ENCODE measurements around the gene PIGK. TPM values are rescaled to one million over a fixed set of nuclear protein-coding genes. Genes with fewer than 3 reads are reported as not detected.

Gene PIGK
- total and polyA plus RNA-seq, 2 donors (not counting 3 experiments of a cell fraction or from before 2014, with no cell fraction given) = 12.3 to 32.3 TPM

DNA sequence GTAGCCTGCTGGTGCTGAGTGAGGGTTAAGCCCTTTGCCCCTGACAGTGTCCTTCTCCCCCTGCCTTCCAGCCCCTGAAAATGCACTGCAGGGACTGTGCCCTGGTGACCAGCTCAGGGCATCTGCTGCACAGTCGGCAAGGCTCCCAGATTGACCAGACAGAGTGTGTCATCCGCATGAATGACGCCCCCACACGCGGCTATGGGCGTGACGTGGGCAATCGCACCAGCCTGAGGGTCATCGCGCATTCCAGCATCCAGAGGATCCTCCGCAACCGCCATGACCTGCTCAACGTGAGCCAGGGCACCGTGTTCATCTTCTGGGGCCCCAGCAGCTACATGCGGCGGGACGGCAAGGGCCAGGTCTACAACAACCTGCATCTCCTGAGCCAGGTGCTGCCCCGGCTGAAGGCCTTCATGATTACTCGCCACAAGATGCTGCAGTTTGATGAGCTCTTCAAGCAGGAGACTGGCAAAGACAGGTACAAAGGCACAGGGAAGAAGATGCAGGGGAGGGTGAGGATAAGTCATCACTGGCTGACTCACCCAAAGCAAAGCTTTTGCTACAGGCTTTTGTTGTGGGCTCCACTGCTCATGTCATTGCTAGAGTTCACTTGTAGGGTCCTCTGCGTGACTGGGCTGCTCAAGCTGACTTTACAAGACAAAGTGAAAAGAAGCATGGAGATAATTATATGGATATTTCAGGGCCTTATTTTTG lies 174.9 kb downstream of the PIGK start:
- H3K27me3 ChIP-seq (ENCODE audit: control insufficient read depth in 2 of 2, insufficient read depth in 2 of 2, low read length in 2 of 2) = no peaks in the 10 kb centered on the region
- no peak for TF ChIP-seq MYC (IDR thresholded peaks at IDR 0.05; ENCODE audit: low read depth, low read length)
- TF ChIP-seq, protein P1, sequence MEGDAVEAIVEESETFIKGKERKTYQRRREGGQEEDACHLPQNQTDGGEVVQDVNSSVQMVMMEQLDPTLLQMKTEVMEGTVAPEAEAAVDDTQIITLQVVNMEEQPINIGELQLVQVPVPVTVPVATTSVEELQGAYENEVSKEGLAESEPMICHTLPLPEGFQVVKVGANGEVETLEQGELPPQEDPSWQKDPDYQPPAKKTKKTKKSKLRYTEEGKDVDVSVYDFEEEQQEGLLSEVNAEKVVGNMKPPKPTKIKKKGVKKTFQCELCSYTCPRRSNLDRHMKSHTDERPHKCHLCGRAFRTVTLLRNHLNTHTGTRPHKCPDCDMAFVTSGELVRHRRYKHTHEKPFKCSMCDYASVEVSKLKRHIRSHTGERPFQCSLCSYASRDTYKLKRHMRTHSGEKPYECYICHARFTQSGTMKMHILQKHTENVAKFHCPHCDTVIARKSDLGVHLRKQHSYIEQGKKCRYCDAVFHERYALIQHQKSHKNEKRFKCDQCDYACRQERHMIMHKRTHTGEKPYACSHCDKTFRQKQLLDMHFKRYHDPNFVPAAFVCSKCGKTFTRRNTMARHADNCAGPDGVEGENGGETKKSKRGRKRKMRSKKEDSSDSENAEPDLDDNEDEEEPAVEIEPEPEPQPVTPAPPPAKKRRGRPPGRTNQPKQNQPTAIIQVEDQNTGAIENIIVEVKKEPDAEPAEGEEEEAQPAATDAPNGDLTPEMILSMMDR (IDR thresholded peaks at IDR 0.05; ENCODE audit: extremely low read depth in 1 of 2, insufficient read depth in 1 of 2, low read depth in 1 of 2, low read length in 2 of 2) = no peak
- TF ChIP-seq POLR2AphosphoS5 (IDR thresholded peaks at IDR 0.05; ENCODE audit: insufficient read depth, low read depth, low read length) = no peak
- no peak for TF ChIP-seq FOS (IDR thresholded peaks at IDR 0.05; ENCODE audit: borderline replicate concordance, insufficient read depth, low read length)
- no peak for TF ChIP-seq GATA2 (IDR thresholded peaks at IDR 0.05; ENCODE audit: insufficient read depth, insufficient read length, low read depth, low read length)
- no peak for TF ChIP-seq JUN (IDR thresholded peaks at IDR 0.05; ENCODE audit: borderline replicate concordance, insufficient read depth, insufficient read length, low read depth)
- TF ChIP-seq, protein P2, sequence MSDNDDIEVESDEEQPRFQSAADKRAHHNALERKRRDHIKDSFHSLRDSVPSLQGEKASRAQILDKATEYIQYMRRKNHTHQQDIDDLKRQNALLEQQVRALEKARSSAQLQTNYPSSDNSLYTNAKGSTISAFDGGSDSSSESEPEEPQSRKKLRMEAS (IDR thresholded peaks at IDR 0.05; ENCODE audit: insufficient read depth, insufficient read length) = no peak
- no peak for TF ChIP-seq EZH2 (IDR thresholded peaks at IDR 0.05; ENCODE audit: borderline replicate concordance, low read depth, low read length, severe bottlenecking)
- no peak for TF ChIP-seq POLR2A (IDR thresholded peaks at IDR 0.05; ENCODE audit: low read depth, low read length)
- no peak for DNase-seq (ENCODE audit: low read depth, low spot score)
- H4K20me1 ChIP-seq (replicated peaks; ENCODE audit: control insufficient read depth, extremely low read depth, insufficient read depth, low read length) = no peaks in the 10 kb centered on the region
- H3K4me1 ChIP-seq (ENCODE audit: control insufficient read depth, extremely low read depth, insufficient read depth, low read length) = no peaks in the 10 kb centered on the region
- H3K9ac ChIP-seq (replicated peaks; ENCODE audit: extremely low read depth, insufficient read depth, low read length) = no peak overlapping the region
- BruUV-seq (replicated peaks) = no TSS peak
- H3K79me2 ChIP-seq (ENCODE audit: control insufficient read depth, insufficient read depth, low read length) = no peaks in the 10 kb centered on the region
- H3K4me3 ChIP-seq (replicated peaks in 1 of 3; ENCODE audit: insufficient read depth in 1 of 3, low read depth in 1 of 3, low read length in 3 of 3) = no peak overlapping the region
- FAIRE-seq = no peak
- no peak overlapping the region for H3K27ac ChIP-seq (ENCODE audit: insufficient read depth, low read depth, low read length)
- H3K9me3 ChIP-seq (replicated peaks; ENCODE audit: control insufficient read depth, insufficient read depth, low read length) = no peaks in the 10 kb centered on the region
- ChIA-PET POLR2A (no interaction called here), CTCF (no interaction called here)
- H3K36me3 ChIP-seq (ENCODE audit: control insufficient read depth in 2 of 2, extremely low read depth in 1 of 2, insufficient read depth in 2 of 2, low read length in 2 of 2) = no peaks in the 10 kb centered on the region
- intact Hi-C loops (cut with micrococcal nuclease) (no loop called here), dilution Hi-C loops (cut with MboI; ENCODE audit: extremely low pct_ligation_motif_present, low sequenced_read_pairs) (no loop called here)
- H3K4me2 ChIP-seq (ENCODE audit: insufficient read depth, low read length) = no peak overlapping the region
- no peaks in the 10 kb centered on the region for H3K9me1 ChIP-seq (replicated peaks; ENCODE audit: control insufficient read depth, extremely low read depth, insufficient read depth, low read length)
- H2AFZ ChIP-seq (ENCODE audit: low read depth, low read length) = no peak overlapping the region

Measured in endothelial cell of umbilical vein (primary cell).